Cerebellar cortex (tissue), 1 donor: Measurements from ENCODE around the gene NRM.
"Not testable (repeated sequence)": the region's sequence is repeated elsewhere in the genome, so short reads cannot be mapped to it uniquely, and the experiment has no call there.

Experiments
- DNase-seq: peaks from one replicate; pipeline ENCODE4 v3.0.0-alpha.2; 2015; ENCODE audit warnings: low spot score

NRM gene

GRCh38 chr6:30690403-30691207 is at the start of gene NRM:
TSS of gene NRM (minus strand) at chr6:30690984. CDS start at chr6:30690974, 10 bp downstream.
- DNase-seq: peak; percentile 91

GRCh38 chr6:30740540-30740870 is 49.7 kb upstream of the NRM start:
- DNase-seq: no peak

- no peak for DNase-seq
Measured at GRCh38 chr6:30738532-30738931, 47.7 kb upstream of the NRM start.

- no peak for DNase-seq
Measured at GRCh38 chr6:30735668-30736314, 45.0 kb upstream of the NRM start.

GRCh38 chr6:30732237-30732943 is 41.6 kb upstream of the NRM start:
- no peak for DNase-seq

GRCh38 chr6:30730601-30731435 is 40.0 kb upstream of the NRM start:
- DNase-seq: peak; percentile 80

GRCh38 chr6:30727920-30728553 is 37.3 kb upstream of the NRM start:
- DNase-seq: peak; percentile 65

- DNase-seq: peak; percentile 47
Measured at GRCh38 chr6:30726506-30727413, 36.0 kb upstream of the NRM start.

- peak; percentile 86 for DNase-seq
Measured at GRCh38 chr6:30725713-30726505, 35.1 kb upstream of the NRM start.

- peak; percentile 53 for DNase-seq
Measured at GRCh38 chr6:30724906-30725667, 34.3 kb upstream of the NRM start.

- DNase-seq: not testable (repeated sequence)
Measured at GRCh38 chr6:30723843-30724741, 33.3 kb upstream of the NRM start.

GRCh38 chr6:30723159-30723842 is 32.5 kb upstream of the NRM start:
- not testable (repeated sequence) for DNase-seq

- peak; percentile 82 for DNase-seq
Measured at GRCh38 chr6:30722280-30723112, 31.7 kb upstream of the NRM start.

GRCh38 chr6:30722025-30722279 is 31.2 kb upstream of the NRM start:
- DNase-seq: not testable (repeated sequence)

GRCh38 chr6:30721198-30722024 is 30.6 kb upstream of the NRM start:
- DNase-seq: peak; percentile 84
